HG03520 (cell line): ENCODE measurements around the gene EXOC3L1.

Experiments
- ATAC-seq: cut with Tn5 transposase; IDR thresholded peaks from one replicate; pipeline ENCODE4 v1.9.1; 2021; ENCODE audit warnings: mild to moderate bottlenecking, moderate library complexity; ENCODE audit not compliant: unreplicated experiment

The EXOC3L1 gene

GRCh38 chr16:67216612-67217490, 26.9 kb upstream of the EXOC3L1 start:
- ATAC-seq: no peak

GRCh38 chr16:67215706-67216105, 25.8 kb upstream of the EXOC3L1 start:
- no peak for ATAC-seq

- ATAC-seq: no peak
These were observed 23.5 kb upstream of the EXOC3L1 start for GRCh38 chr16:67213197-67214019.

GRCh38 chr16:67212766-67213165, 22.8 kb upstream of the EXOC3L1 start:
- ATAC-seq: no peak

GRCh38 chr16:67211674-67212073, 21.7 kb upstream of the EXOC3L1 start:
- no peak for ATAC-seq

GRCh38 chr16:67210069-67210937, 20.4 kb upstream of the EXOC3L1 start:
- ATAC-seq: no peak

- ATAC-seq: no peak
These were observed 19.6 kb upstream of the EXOC3L1 start for GRCh38 chr16:67209565-67209964.

GRCh38 chr16:67208154-67208896, 18.4 kb upstream of the EXOC3L1 start:
- no peak for ATAC-seq

GRCh38 chr16:67207249-67208091, 17.5 kb upstream of the EXOC3L1 start:
- no peak for ATAC-seq

GRCh38 chr16:67206838-67207248, 16.9 kb upstream of the EXOC3L1 start:
- ATAC-seq: no peak

GRCh38 chr16:67206129-67206837, 16.3 kb upstream of the EXOC3L1 start:
- ATAC-seq: no peak

- no peak for ATAC-seq
These were observed 14.1 kb upstream of the EXOC3L1 start for GRCh38 chr16:67204076-67204475.

- no peak for ATAC-seq
These were observed 13.1 kb upstream of the EXOC3L1 start for GRCh38 chr16:67202956-67203493.

- no peak for ATAC-seq
These were observed 12.5 kb upstream of the EXOC3L1 start for GRCh38 chr16:67202426-67202825.

- no peak for ATAC-seq
These were observed 11.7 kb upstream of the EXOC3L1 start for GRCh38 chr16:67201411-67202345.

- ATAC-seq: no peak
These were observed 10.6 kb upstream of the EXOC3L1 start for GRCh38 chr16:67200491-67200890.

GRCh38 chr16:67199808-67200198, 9.9 kb upstream of the EXOC3L1 start:
- ATAC-seq: no peak
